ENCODE results near the gene SLC6A11.

DNA sequence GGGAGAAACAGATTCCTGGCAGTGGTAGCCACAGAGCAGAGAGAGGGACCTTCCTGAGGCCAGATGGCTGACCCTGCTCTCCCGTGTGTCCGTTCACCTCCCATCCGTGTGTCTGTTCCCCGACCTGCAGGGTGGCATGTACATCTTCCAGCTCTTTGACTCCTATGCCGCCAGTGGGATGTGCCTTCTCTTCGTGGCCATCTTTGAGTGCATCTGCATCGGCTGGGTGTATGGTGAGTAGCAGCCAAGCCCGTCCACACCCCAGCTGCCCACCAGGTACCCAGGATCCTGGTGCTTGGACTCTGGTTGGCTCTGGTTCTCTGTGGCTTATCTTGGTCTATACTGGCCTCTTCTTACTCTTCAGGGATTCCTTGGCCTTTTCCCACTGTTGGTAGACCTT lies 117.0 kb downstream of the SLC6A11 start:
- TF ChIP-seq POLR2A (conservative IDR thresholded peaks at IDR 0.05) = no peak
- TF ChIP-seq CEBPB (tag; IDR thresholded peaks at IDR 0.05) = no peak
- TF ChIP-seq POLR2AphosphoS2 (IDR thresholded peaks at IDR 0.05; ENCODE audit: low read length) = no peak

Measured in K562 (cell line).